Stomach smooth muscle (tissue), 2 donors: ENCODE data around the gene PLXDC1.
A peak's percentile ranks its signal among the peaks of the same experiment; 100 is the strongest.
"Not testable (repeated sequence)": the region's sequence is repeated elsewhere in the genome, so short reads cannot be mapped to it uniquely, and the experiment has no call there.

Source experiments
- H3K27ac ChIP-seq: one replicate; pipeline ENCODE4 v1.7.0; 2013; ENCODE audit warnings: mild to moderate bottlenecking, low read length, inconsistent platforms
- H3K27me3 ChIP-seq, 2 donors: one replicate each; pipeline ENCODE4 v1.7.0; 2013; ENCODE audit warnings: low read length in 2 of 2; ENCODE audit not compliant: insufficient read depth in 2 of 2, control insufficient read depth in 1 of 2
- H3K36me3 ChIP-seq, 2 donors: one replicate each; pipeline ENCODE4 v1.7.0; 2013; ENCODE audit warnings: low read length in 2 of 2; ENCODE audit not compliant: control insufficient read depth in 2 of 2, insufficient read depth in 2 of 2
- H3K4me1 ChIP-seq: one replicate; pipeline ENCODE4 v1.7.0; 2013; ENCODE audit warnings: low read length; ENCODE audit not compliant: control insufficient read depth, insufficient read depth
- H3K4me3 ChIP-seq, 2 donors: one replicate each; pipeline ENCODE4 v1.7.0; 2013; ENCODE audit warnings: low read length in 2 of 2
- H3K9ac ChIP-seq, 2 donors: one replicate each; pipeline ENCODE4 v1.7.0; 2013; ENCODE audit warnings: low read length in 2 of 2, mild to moderate bottlenecking in 1 of 2
- H3K9me3 ChIP-seq, 2 donors: one replicate each; pipeline ENCODE4 v1.7.0; 2013; ENCODE audit warnings: low read length in 2 of 2; ENCODE audit not compliant: control insufficient read depth in 2 of 2
- donor health status: healthy.
- donor health status: Pancreatic carcinoma.

Gene PLXDC1

GRCh38 chr17:39035578-39035977 lies 115.9 kb downstream of the PLXDC1 start:
- H3K4me3 ChIP-seq, H3K9me3 ChIP-seq, H3K36me3 ChIP-seq, H3K27me3 ChIP-seq, H3K4me1 ChIP-seq, H3K27ac ChIP-seq, H3K9ac ChIP-seq: not testable (repeated sequence)

DNA sequence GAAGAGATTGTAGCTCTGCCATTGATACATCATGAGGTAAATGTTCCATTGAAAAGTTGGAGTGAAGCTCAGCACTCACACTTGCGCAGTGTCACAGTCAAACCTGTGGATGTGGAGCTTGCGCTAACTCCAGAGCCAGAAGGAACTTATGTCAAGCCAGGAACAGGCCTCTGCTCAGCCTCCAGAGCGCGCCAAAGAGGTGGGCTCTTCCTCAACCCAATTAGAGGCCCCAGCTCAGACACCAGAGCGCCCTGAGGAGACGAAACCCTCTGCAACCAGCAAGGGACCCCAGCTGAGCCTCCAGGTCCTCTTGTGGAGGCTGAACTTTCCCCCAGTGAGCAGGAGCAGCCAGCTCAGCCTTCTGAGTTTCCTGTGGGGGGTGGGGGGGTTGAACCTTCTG lies 122.7 kb downstream of the PLXDC1 start:
- H3K27ac ChIP-seq = no peak overlapping the region

GRCh38 chr17:39027455-39028035 lies 123.9 kb downstream of the PLXDC1 start:
- Histone ChIP-seq H3K27me3 (peaks cover 3 to 5% of the 10 kb centered on the region in 2 donors), H3K4me1 (peaks cover 10% of the 10 kb centered on the region), H3K4me3 (peak overlapping the region; percentile 55 to 69), H3K27ac (no peak overlapping the region), H3K36me3 (no peaks in the 10 kb centered on the region), H3K9me3 (no peaks in the 10 kb centered on the region), H3K9ac (peak overlapping the region in 1 of 2 donors; percentile 33)

More for the DNA sequence above, 122.7 kb downstream of the PLXDC1 start:
- no peaks in the 10 kb centered on the region for H3K36me3 ChIP-seq
- no peaks in the 10 kb centered on the region for H3K9me3 ChIP-seq
- no peak overlapping the region for H3K4me3 ChIP-seq
- peaks cover 3 to 5% of the 10 kb centered on the region in 2 donors for H3K27me3 ChIP-seq
- no peak overlapping the region for H3K9ac ChIP-seq
- H3K4me1 ChIP-seq = peaks cover 10% of the 10 kb centered on the region

GRCh38 chr17:39026980-39027451 lies 124.4 kb downstream of the PLXDC1 start:
- H3K27ac ChIP-seq = no peak overlapping the region
- no peaks in the 10 kb centered on the region for H3K9me3 ChIP-seq
- peak overlapping the region; percentile 13 to 33 for H3K9ac ChIP-seq
- peaks cover 3 to 5% of the 10 kb centered on the region in 2 donors for H3K27me3 ChIP-seq
- H3K4me3 ChIP-seq = peak overlapping the region; percentile 55 to 69
- H3K36me3 ChIP-seq = no peaks in the 10 kb centered on the region
- H3K4me1 ChIP-seq = peaks cover 10% of the 10 kb centered on the region

DNA sequence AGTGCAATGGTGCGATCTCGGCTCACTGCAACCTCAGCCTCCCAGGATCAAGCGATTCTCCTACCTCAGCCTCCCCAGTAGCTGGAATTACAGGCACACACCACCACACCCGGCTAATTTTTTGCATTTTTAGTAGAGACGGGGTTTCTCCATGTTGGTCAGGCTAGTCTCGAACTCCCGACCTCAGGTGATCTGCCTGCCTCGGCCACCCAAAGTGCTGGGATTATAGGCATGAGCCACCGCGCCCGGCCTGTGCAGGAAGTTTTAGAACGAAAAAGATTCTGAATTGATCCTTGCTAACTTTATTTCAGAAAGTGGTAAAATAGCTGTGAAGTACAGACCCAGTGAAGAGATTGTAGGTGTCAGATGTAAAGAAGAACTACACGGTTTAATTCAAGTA lies 125.1 kb downstream of the PLXDC1 start:
- not testable (repeated sequence) for H3K9me3 ChIP-seq, H3K9ac ChIP-seq, H3K36me3 ChIP-seq, H3K27me3 ChIP-seq, H3K27ac ChIP-seq, H3K4me1 ChIP-seq, H3K4me3 ChIP-seq

- Histone ChIP-seq H3K4me1 (peaks cover 8% of the 10 kb centered on the region), H3K27me3 (peaks cover 0 to 2% of the 10 kb centered on the region in 2 donors), H3K27ac (no peak overlapping the region), H3K4me3 (no peak overlapping the region), H3K9me3 (no peaks in the 10 kb centered on the region), H3K9ac (no peak overlapping the region), H3K36me3 (no peaks in the 10 kb centered on the region)
Measured at GRCh38 chr17:39022924-39023323, 128.5 kb downstream of the PLXDC1 start.

DNA sequence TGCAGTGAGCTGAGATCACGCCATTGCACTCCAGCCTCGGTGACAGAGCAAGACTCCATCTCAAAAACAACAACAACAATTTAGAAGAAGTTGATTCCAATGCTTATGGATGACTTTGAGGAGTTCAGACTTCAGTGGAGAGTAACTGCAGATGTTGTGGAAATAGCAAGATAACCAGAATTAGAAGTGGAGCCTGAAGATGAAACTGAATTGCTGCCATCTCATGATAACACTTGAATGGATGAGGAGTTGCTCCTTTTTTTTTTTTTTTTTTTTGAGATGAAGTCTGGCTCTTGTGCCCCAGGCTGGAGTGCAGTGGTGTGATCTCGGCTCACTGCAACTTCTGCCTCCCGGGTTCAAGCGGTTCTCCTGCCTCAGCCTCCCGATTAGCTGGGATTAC lies 131.4 kb downstream of the PLXDC1 start:
- H3K27ac ChIP-seq, H3K4me3 ChIP-seq, H3K9me3 ChIP-seq, H3K27me3 ChIP-seq, H3K9ac ChIP-seq, H3K4me1 ChIP-seq, H3K36me3 ChIP-seq: not testable (repeated sequence)

GRCh38 chr17:39018267-39019134 lies 132.9 kb downstream of the PLXDC1 start:
- Histone ChIP-seq H3K4me1 (no peaks in the 10 kb centered on the region), H3K36me3 (no peaks in the 10 kb centered on the region), H3K9ac (no peak overlapping the region), H3K9me3 (no peaks in the 10 kb centered on the region), H3K27me3 (no peaks in the 10 kb centered on the region), H3K4me3 (no peak overlapping the region), H3K27ac (no peak overlapping the region)

DNA sequence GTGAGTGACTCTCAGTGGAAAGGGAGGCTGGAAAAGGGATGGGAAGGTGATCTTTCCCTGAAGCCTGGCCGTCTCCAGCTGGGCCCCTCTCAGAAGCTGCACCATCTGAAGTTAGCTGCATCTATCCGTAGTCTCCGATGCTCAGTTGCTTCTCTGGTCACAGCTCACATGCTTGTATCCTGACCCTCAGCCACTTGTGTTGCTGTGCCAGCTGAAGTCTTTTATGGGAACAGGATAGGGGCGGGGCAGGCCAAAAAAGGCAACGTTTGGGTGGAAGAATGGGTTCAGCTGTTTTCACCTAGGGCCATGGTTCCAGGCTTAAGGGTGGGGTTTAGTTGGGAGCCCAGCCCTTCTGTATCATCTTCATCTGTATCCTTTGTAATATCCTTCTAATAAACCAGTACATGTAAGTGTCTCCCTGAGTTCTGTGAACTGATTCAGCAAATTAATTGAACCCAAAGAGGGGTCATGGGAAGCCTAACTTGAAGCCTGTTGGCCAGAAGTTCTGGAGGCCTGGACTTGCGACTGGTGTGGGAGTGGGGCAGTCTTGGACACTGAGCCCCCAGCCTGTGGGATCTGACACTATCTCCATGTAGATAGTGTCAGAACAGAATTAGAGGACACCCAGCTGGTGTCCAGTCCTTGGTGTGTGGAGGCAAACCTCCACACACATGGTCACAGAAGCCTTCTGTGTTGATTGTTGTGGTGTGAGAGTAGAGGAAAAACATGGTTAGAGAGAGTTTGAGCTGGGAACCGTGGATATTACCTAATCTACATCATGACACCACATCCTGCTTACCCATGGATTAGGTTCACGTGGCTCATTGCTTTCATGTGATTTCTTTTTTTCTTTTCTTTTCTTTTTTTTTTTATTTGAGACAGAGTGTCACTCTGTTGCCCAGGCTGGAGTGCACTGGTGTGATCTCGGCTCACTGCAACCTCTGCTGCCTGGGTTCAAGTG lies 135.0 kb downstream of the PLXDC1 start:
- Histone ChIP-seq H3K27ac (no peak overlapping the region), H3K27me3 (no peaks in the 10 kb centered on the region), H3K4me3 (no peak overlapping the region), H3K36me3 (no peaks in the 10 kb centered on the region), H3K9ac (no peak overlapping the region), H3K9me3 (no peaks in the 10 kb centered on the region), H3K4me1 (no peaks in the 10 kb centered on the region)

DNA sequence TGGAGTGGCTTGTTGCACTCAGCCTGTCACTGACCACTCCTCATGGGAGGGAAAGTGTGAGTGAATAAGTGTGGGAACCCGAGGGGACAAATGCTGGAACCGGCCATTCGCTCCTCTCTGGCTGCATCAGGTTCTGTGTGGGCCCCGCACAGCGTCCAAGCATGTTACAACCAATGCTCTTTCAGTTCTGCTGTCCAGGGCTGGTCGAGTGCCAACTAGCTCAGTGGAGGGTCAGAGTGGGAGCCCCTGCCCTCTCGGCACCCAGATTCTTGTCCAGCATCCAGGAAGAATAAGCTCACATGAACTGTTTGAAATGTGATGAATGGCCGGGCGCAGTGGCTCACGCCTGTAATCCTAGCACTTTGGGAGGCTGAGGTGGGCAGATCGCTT lies 135.9 kb downstream of the PLXDC1 start:
- H3K36me3 ChIP-seq = no peaks in the 10 kb centered on the region
- H3K9ac ChIP-seq = no peak overlapping the region
- H3K4me3 ChIP-seq = no peak overlapping the region
- H3K27me3 ChIP-seq = no peaks in the 10 kb centered on the region
- no peaks in the 10 kb centered on the region for H3K9me3 ChIP-seq
- no peaks in the 10 kb centered on the region for H3K4me1 ChIP-seq
- no peak overlapping the region for H3K27ac ChIP-seq
